Mesodermal cell (in vitro differentiated cells): ENCODE data around the gene FOSB.
"Not testable (repeated sequence)": the region's sequence is repeated elsewhere in the genome, so short reads cannot be mapped to it uniquely, and the experiment has no call there.

Experiments used
- H3K27ac ChIP-seq: 2 replicates; pipeline ENCODE4 v1.7.0; 2013; ENCODE audit warnings: mild to moderate bottlenecking, low read depth, low read length, moderate library complexity; ENCODE audit not compliant: severe bottlenecking
- H3K36me3 ChIP-seq: 2 replicates; pipeline ENCODE4 v1.7.1; 2013; ENCODE audit warnings: mild to moderate bottlenecking, low read length, moderate library complexity; ENCODE audit not compliant: control insufficient read depth, insufficient read depth
- H3K4me1 ChIP-seq: one replicate; pipeline ENCODE4 v1.7.1; 2013; ENCODE audit warnings: mild to moderate bottlenecking, low read length; ENCODE audit not compliant: insufficient read depth, control insufficient read depth, poor library complexity, severe bottlenecking
- H3K4me3 ChIP-seq: 2 replicates; pipeline ENCODE4 v1.7.0; 2013; ENCODE audit warnings: low read length, control low read depth, mild to moderate bottlenecking; ENCODE audit not compliant: insufficient read depth, poor library complexity, severe bottlenecking; ENCODE audit errors: extremely low read depth
- H3K9me3 ChIP-seq: 2 replicates; pipeline ENCODE4 v1.7.1; 2013; ENCODE audit warnings: mild to moderate bottlenecking, low read length, moderate library complexity; ENCODE audit not compliant: control insufficient read depth
- WGBS, 2 experiments: methylation state at CpG; one replicate each; pipeline ENCODE4 v1.1.5; 2013; ENCODE audit warnings: missing lambda C conversion rate in 2 of 2; ENCODE audit not compliant: insufficient coverage in 2 of 2; 5-methylcytosine and 5-hydroxymethylcytosine counted together

Gene FOSB

DNA sequence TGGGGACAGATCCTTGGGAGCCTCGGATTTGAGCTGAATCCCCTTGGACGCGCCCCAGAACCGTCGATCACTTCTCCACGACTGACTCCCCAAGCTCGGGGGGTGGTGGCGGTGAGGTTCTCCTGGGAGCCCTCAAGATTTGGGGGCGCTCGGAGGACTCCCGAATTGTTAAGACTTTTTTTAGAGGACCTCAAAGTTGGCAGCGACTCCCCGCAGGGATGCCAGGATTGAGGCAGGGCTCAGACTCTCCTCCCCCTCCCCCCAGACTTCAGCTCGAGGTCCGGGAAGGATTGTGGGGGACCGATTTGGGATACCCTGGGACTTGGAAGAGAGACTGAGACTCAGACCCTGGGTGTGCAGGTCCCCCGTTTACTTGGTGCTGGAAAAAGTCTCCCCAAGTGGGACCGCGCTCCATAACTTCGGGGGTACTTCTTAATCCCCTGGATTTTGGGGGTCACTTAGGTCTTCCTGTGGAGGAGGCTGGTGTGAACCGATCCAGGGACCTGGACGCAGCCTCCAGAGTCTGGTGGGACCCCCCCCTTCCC is 40.1 kb downstream of the FOSB start:
- peaks cover 35% of the 10 kb centered on the region for H3K36me3 ChIP-seq
- WGBS, 2 experiments: 0% methylated on average over 12 to 16 of the region's 22 CpGs
- no peaks in the 10 kb centered on the region for H3K9me3 ChIP-seq
- peak overlapping the region; percentile 98 for H3K4me3 ChIP-seq
- peak overlapping the region; percentile 84 for H3K27ac ChIP-seq
- peaks cover 12% of the 10 kb centered on the region for H3K4me1 ChIP-seq

DNA sequence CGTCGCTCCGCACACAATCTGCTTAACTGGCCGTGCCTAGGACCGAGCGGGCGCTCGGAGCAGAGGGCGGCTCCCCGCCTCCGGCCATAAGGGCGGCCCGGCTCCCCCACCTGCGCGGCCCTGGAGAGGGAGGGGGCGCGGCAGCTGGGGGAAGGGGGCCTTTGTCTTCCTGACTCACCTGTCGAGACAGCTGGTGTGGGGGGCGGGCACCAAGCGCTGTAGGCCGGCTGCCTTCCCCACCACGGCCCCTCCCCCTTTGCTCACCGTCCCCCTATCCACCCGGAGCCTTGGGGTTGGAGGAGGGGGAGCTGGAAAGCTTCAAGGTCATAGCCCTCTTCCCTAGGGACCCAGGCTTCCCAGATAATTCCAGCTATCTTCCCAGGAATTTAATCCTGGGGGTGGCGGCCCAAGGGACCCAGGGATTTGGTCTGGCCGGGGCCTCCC is 40.6 kb downstream of the FOSB start:
- Histone ChIP-seq H3K36me3 (peaks cover 36% of the 10 kb centered on the region), H3K27ac (peak overlapping the region; percentile 84), H3K4me1 (peaks cover 12% of the 10 kb centered on the region), H3K9me3 (no peaks in the 10 kb centered on the region), H3K4me3 (peak overlapping the region; percentile 98)
- 0% methylated on average over 2 of the region's 26 CpGs for WGBS, 2 experiments

DNA sequence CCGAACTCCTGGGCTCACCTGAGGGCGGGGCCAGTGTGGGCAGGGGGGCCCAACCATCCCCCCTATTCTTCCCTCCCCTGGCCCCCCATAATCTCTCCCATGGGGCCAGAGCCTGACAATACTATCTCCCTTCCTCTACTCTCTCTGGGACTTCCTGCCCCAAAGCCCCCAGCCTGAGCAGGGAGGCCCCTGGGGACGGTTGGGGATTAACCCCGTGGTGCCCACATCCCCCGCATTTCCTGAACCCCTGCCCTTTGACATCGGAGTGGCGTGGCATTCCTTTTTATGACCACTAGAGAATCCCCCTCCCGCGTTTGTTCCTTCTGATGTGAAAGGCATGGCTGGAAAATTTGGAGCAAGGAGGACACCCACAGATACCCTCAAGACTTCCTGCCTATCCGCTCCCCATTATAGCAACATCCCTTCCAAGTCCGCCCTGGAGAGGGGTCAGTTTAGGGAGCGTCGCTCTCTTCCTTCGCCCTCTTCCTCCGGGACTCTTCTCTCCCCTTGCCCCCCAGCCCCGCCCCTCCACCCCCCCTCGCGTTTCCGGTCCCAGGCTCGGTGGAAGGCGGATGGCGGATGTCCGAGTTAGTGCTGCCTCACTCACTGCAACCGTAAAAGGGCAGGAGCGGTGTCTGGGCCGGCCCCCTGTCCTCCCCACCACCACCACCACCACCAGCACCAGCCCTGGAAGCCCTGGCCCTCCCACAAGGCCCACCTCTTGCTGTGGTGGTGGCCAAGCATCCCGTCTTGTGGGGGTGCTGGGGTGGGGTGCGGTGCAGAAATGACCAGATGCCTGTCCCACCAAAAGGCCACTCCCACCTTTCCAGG is 41.3 kb downstream of the FOSB start:
- H3K27ac ChIP-seq: peak overlapping the region; percentile 84
- WGBS, 2 experiments: 0 to 6% methylated on average over 5 to 6 of the region's 28 CpGs
- H3K36me3 ChIP-seq: peaks cover 42% of the 10 kb centered on the region
- H3K9me3 ChIP-seq: no peaks in the 10 kb centered on the region
- peak overlapping the region; percentile 98 for H3K4me3 ChIP-seq
- H3K4me1 ChIP-seq: peaks cover 12% of the 10 kb centered on the region

DNA sequence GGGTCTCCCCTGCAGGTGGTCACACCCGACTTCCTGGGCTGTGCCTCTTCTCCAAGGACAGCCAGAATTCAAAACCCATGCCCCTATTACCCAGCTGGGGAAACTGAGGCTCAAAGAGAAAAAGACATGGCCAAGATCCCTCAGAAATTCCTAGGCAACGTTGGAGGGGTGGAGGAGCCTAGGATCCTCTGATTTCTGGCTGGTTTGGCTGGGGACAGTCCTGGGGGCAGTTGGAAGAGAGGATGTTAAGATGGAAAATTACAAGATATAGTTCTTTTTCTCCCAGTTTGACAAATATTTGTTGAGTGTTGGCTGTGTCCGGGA is 41.9 kb downstream of the FOSB start:
- 0% methylated on average over 2 of the region's 3 CpGs; no CpG with 5 or more reads in 1 of the 2 experiments for WGBS, 2 experiments
- Histone ChIP-seq H3K4me1 (peaks cover 16% of the 10 kb centered on the region), H3K27ac (peak overlapping the region; percentile 84), H3K9me3 (no peaks in the 10 kb centered on the region), H3K4me3 (peak overlapping the region; percentile 98), H3K36me3 (peaks cover 48% of the 10 kb centered on the region)

DNA sequence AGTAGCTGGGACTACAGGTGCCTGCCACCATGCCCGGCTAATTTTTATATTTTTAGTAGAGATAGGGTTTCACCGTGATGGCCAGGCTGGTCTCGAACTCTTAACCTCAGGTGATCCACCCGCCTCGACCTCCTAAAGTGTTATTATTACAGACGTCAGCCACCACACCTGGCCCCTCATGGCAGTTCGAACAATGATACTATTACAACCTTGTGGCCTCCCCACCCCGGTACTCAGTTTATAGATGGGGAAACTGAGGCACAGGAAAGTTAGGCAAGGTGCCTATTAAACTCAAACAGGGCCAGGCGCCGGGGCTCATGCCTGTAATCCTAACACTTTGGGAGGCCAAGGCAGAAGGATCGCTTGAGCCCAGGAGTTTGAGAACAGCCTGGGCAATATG is 42.6 kb downstream of the FOSB start:
- H3K27ac ChIP-seq, H3K9me3 ChIP-seq, H3K4me3 ChIP-seq: not testable (repeated sequence)
- H3K36me3 ChIP-seq: peaks cover 54% of the 10 kb centered on the region
- peaks cover 14% of the 10 kb centered on the region for H3K4me1 ChIP-seq
- 90 to 97% methylated on average over 10 of the region's 11 CpGs for WGBS, 2 experiments

DNA sequence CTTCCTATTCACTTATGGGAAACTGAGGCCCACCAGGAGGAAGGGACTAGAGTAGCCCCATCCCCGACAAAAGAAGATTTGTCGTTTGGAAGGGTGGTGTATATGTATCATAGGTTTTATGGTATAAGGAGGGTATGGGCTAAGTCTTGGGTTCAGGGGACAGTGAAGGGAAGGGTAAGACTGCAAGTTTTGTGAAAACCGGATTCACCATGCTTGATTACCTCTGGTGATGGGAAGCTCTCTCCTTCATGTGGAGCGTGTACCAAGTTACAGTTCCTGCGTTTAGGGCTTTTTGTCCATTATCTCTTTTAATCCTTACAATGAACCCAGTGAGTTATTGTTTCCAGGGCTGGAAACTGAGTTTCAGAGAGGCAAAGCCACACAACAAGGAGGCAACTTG is 43.3 kb downstream of the FOSB start:
- no peak overlapping the region for H3K4me3 ChIP-seq
- 95% methylated on average over 4 to 5 of the region's 5 CpGs for WGBS, 2 experiments
- peaks cover 10% of the 10 kb centered on the region for H3K4me1 ChIP-seq
- no peaks in the 10 kb centered on the region for H3K9me3 ChIP-seq
- H3K36me3 ChIP-seq: peaks cover 62% of the 10 kb centered on the region
- H3K27ac ChIP-seq: no peak overlapping the region

DNA sequence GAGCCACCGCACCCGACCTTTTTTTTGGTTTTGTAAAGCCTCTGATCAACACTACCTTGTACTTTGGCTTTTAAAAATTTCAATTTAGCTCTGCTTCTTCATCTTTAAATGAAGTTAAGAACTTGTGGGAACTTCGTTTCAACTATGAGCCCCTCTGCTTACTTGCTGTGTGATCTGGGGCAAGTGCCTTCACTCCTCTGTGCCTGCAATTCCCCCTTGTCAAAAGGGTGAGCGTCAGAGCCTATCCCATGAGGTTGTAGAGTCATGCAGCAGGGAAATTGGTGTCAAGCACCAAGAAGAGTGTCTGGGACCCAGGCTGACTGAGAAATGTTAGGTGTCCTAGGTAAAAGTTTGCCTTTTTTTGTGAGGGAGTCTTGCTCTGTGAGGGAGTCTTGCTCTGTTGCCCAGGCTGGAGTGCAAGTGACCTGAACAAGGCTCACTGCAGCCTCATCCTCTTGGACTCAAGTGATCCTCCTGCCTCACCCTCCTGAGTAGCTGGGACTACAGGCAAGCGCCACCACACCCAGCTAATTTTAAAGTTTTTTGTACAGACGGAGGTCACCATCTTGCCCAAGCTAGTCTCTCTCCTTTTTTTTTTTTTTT is 45.2 kb downstream of the FOSB start:
- Histone ChIP-seq H3K27ac (no peak overlapping the region), H3K4me3 (no peak overlapping the region), H3K9me3 (no peaks in the 10 kb centered on the region), H3K4me1 (peaks cover 10% of the 10 kb centered on the region), H3K36me3 (peaks cover 76% of the 10 kb centered on the region)
- 92 to 96% methylated on average over 4 to 6 of the region's 6 CpGs for WGBS, 2 experiments

DNA sequence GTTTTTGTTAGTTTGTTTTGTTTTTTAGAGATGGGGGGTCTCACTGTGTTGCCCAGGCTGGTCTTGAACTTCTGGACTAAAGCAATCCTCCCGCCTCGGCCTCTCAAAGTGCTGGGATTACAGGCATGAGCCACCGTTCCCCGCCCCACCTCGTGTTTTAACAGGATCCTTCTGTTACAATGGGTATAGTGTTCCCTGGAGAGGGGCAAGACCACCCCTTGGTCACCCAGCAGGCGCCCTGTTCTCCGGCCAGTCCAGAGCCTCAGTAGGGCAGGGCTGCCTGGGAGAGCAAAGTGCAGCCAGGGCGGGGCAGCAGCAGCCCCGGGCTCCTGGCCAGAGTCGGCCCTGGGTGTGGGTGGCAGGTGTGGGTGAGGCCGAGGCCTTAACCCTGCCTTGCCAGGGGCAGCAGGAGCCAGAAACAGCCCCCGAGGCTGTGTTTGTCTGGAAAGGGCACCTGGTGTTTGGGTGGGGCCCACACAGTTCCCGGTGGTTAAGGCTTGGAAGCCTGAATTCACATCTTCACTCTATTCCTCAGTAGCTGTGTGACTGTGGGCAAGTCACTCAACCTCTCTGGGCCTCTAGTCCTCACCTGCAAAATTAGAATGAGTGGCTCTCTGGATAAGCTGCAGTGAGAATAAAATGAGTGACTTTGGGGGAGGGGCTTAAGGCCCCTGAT is 46.7 kb downstream of the FOSB start:
- Histone ChIP-seq H3K9me3 (no peaks in the 10 kb centered on the region), H3K4me1 (peaks cover 9% of the 10 kb centered on the region), H3K27ac (no peak overlapping the region), H3K36me3 (peaks cover 89% of the 10 kb centered on the region), H3K4me3 (no peak overlapping the region)
- WGBS, 2 experiments: 88 to 95% methylated on average over 8 to 13 of the region's 13 CpGs

DNA sequence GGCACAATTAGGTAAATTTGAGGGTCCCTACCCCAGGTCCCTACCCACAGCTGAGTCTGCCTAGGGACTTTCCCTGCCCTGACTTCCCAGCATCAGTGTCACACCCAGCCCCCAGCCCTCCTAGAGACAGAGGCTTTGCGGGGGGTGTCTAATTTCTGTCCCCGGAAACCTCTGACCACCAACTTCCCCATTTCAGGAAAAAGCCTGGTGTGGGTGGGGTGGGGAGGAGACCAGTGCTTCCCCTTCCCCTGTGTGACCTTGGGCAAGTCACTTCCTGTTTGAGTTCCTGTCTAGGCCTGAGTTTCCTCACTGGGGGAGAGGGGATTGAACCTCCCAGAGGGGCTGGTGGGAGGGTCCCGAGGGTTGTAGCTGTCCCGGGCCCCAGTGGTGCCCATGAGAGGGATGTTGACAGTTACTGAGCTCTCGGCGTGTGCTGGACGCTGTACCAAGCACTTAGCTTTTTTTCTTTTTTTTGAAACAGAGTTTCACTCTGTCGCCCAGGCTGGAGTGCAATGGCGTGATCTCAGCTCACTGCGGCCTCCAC is 47.4 kb downstream of the FOSB start:
- Histone ChIP-seq H3K36me3 (peaks cover 87% of the 10 kb centered on the region), H3K9me3 (no peaks in the 10 kb centered on the region), H3K27ac (no peak overlapping the region), H3K4me3 (no peak overlapping the region), H3K4me1 (peaks cover 8% of the 10 kb centered on the region)
- WGBS, 2 experiments: 92 to 93% methylated on average over 8 of the region's 10 CpGs

DNA sequence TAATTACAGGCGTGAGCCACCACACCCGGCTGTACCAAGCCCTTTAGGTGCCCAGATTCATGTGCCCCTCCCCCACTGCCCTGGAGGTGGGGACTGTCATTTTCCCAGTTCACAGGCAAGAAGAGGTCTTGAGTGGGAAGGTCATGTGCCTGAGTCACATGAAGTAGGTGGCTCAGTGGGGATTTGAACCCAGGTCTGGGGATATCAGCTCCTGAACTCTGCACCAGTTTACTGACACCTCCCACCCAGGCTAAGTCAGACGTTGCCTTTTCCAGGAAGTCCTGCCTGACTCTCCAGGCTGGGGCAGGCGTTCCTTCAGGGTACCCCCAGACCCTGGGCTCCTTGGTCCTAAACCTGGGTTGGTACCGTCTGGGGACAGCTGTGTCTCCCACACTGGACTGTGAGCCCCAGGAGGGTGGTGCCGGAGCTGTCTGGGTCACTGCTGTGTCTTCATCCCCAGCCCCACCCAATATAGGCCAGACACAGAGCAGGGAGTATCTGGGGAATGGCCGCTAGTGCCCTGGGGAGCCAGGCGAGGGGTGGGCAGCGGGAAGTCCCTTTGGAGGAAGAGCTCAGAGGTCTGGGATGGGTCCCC is 48.1 kb downstream of the FOSB start:
- no peak overlapping the region for H3K27ac ChIP-seq
- no peaks in the 10 kb centered on the region for H3K9me3 ChIP-seq
- WGBS, 2 experiments: 90 to 93% methylated on average over 6 to 8 of the region's 9 CpGs
- H3K36me3 ChIP-seq: peaks cover 87% of the 10 kb centered on the region
- H3K4me3 ChIP-seq: no peak overlapping the region
- peaks cover 8% of the 10 kb centered on the region for H3K4me1 ChIP-seq
